ENCODE measurements around the gene TAS1R1.

TAS1R1 gene

DNA sequence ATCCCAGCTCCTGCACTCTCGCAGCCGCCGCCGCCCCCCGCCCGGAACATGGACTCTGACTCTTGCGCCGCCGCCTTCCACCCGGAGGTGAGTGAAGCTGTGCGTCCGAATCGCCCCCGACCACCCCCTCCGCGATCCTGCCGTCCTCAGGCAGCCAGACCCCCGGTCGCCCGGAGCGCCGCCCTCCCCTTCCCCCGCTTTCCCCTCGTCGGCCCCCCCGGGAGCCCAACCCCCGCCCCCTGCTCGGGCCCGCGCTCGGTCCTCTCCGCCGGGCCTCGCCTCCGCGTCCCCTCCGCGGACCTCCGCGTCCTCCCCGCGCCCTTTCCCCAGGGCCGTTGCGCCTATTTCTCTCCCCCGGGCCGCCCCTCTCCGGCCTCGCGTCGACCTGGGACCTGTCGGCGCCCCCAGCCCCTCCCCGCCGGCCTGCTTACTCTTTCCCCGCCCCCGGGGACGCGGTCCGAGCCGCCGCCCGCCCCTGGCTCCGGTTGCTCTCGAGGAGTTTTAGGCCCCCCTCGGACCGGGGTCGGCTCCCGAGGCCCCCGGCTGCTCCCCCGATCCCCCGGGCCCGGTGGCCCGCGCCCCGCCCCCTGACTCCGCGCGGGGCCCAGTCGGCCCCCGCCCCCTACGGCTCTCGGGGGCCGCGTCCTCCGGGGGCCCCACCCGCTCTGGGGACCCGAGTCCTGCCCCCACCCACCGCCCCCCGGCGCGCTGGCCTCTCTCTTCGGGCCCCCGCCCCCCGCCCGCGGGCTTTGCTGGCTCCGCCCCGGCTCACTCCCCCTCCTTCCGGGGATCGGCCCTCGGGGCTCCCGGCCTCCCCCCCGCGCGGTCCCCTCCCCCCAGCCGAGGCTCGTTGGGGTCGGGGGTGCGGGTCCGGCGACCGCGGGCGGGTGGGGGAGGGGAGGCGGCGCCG, 59.2 kb downstream of the TAS1R1 start:
- no peak for FAIRE-seq

DNA sequence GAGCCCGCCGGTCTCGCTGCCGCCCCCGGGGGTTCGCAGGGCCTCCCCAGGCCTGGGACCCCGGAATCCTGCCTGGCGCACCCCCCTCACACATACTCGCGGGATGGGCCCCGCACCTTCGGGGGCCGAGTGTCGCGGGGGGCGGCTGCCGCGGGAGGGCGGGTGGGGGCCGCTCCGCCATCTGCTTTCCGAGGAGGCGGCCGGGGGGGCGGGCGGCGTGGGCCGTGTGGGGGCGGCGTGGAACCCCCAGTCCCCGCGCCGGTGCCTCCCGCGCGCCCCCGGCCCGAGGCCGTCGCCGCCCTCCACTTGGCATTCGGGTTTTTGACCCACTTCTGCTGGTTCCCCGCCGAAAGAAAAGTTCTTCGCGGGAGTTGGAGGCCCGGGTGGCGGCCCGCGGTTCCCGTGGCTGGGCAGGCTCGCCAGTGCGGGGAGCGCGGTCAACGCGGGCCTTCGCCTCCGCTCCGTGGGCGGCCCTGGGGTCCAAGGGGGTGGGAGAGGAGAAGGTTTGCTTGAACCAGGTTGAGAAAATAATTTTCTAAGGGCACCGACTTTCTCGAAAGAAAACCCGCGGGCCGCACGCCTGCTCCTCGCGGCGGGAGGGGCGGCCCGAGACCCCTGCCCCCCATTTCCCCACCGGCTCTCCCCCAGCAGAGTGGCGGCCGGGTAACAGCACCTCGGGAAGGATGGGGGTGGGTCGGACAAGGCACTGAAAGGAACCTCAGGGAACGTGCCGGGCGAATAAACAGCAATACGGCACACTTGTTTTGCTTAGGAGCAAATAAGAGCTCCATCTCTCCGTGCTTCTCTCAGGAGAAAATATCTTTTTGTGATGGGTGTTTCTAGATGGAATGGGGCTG, 60.0 kb downstream of the TAS1R1 start:
- no peak for FAIRE-seq

DNA sequence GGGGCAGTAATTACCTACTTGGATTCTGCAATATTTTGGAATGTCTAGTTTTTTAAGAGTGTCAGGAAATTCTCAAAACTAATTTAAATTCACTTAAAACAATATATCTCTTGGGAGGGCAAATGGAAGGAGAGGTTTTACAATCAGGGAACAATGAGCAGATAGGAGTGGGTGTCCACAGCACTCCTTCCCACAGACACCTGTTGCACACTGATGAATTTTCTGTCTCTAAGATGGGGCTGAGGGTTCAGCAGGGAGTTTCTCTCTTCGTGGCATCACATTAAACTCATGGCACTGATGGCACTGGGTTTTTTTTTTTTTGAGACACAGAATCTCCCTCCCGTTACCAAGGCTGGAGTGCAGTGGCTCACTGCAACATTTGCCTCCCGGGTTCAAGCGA, 63.9 kb downstream of the TAS1R1 start:
- FAIRE-seq: no peak

DNA sequence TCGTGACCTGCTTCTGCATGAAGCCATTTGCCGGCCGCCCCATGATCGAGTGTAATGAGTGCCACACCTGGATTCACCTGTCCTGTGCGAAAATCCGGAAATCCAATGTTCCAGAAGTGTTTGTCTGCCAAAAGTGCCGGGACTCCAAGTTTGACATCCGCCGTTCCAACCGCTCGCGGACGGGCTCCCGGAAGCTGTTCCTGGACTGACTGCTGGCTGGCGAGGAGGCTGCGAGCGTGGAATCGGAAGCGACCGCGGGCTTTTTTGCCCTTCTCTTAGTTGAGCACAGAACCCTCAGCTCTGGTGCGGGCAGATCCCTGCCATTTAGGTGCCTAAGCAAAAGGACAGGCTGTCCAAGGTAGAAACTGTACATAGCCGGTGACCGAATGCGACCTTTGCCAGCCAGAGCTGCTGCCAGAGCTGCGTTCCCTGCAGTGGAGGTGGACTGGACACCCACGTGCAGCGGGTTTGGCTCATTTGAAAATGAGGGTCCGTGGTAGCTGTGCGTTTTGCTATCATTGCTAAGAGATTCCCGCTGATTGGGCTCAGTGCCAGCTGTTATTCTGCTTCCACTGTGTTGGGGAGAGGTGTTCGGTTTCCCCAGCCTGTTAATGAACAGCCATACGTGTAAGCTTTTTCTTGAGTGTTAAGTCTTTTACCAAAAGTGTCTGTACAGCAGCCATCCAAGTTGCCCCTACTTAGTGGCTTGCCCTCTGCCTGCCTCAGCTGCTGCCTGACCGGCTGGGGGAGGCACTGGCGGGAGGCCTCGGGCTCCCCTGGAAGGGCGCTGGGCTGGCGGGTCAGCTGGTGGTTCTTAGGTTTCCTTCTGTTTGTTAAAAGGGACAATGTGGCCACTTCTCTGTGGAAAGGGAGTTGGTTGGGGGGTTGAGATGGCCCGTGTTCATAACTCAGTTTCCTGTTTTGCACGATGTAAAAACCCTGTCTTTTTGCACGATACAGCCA, 66.6 kb downstream of the TAS1R1 start:
- FAIRE-seq: no peak

DNA sequence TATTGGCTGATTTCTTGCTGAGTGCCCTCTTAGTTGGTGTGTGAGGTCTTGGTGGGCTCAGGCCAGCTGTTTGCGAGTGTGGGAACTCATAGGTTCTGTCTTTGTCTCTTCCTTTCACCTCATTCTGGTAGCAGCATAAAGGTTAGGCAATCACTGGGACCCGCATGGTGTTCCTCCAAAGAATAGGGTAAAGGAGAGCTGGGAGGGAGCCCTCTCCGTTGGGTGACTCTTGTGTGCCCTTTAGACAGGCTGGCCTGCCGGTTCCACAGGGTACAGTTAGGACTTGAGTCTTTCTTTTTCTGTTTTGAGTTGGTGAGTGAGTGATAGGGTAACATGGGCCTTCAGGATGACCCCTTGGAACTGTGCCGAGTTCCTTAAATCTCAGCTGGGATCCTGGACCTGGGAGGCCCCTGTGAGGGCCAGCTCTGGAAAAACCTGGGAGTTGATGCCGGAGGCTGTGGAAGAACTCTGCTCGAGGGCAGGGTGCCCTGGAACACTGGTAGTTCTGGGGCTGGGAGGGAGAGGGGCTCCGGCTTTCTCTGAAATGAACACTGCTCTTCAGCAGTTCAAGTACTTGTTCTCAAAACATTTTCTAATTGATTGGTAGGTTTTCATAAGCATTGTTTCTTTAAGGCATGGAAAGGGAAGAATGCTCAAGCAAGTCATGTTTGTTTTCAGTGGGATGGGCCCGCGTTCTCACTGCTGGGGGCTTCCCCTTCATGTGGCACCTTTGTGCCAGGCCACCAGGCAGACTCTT, 67.5 kb downstream of the TAS1R1 start:
- no peak for FAIRE-seq

DNA sequence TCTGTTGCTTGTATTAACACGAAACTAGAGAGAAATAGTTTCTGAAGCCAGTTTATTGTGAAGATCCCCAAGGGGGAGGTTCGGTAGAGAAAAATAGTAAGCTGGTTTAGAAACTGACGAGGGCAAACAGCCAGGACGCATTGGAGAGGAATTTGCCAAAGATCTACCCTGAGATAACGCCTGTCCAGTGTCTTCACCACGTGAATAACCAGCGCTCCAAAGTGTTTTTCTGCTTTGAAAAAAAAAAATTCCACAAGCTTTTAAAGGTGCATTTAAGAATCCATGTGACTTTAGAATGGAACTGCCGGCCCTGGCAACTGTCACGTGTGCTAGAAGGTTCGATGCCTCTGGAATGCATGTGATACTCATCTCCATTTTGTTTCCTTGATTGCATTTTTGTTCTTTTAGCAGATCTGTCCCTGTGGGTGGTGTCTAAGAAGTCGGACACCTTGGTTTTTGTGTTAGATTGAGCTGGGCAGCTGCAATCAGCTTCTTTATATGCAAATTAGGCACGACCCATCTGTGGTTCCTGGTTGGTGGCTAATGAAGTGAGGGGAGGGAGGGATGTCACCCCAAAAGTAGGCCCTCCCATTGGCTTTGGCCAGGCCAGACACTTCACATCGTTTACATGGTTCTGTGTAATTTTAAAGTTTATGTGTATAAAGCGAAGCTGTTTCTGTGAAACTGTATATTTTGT, 68.3 kb downstream of the TAS1R1 start:
- FAIRE-seq: no peak

DNA sequence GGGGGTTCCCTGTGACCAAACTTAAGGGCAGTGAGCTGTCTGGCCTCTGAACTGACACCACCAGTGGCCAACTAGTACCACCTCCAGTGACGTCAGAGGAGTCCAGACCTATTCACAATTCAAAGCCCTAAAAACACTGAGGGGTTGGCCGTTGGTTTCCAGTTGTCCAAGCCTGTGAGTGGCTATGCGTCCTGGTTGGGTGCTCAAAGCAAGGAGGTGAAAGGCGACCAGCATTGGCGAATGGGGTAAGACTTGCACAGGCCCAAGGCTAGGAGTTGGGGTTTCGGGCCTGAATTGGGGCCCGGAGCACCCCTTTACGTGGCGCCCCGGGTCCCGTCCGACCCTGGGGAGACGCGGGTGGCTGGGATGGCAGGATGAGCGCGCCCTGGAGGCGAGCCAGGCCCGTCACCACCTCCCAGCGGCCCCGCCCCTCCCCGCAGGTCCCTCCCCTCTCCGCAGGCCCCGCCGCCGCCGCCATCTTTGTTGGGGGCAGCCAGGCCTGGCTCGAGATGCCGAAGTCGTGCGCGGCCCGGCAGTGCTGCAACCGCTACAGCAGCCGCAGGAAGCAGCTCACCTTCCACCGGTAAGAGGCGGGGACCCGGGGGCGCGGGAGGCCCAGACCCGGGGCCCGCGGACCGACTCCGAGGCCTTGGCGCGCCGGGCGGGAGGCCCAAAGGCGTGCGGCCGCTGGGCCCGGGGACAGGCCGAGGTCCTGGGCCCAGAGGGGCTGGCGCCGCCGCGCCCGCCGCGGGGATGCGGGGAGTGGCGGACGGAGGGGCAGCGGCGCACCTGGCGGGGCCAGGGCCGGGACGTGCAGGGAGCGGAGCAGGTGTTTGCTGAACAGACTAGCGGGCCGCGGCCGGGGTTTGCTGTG, 69.8 kb downstream of the TAS1R1 start, which contains the start of gene THAP3:
TSS of gene THAP3 (plus strand) at position 159 of the 874 bp plus-strand sequence. CDS start at position 510, 351 bp downstream.
- FAIRE-seq: no peak

DNA sequence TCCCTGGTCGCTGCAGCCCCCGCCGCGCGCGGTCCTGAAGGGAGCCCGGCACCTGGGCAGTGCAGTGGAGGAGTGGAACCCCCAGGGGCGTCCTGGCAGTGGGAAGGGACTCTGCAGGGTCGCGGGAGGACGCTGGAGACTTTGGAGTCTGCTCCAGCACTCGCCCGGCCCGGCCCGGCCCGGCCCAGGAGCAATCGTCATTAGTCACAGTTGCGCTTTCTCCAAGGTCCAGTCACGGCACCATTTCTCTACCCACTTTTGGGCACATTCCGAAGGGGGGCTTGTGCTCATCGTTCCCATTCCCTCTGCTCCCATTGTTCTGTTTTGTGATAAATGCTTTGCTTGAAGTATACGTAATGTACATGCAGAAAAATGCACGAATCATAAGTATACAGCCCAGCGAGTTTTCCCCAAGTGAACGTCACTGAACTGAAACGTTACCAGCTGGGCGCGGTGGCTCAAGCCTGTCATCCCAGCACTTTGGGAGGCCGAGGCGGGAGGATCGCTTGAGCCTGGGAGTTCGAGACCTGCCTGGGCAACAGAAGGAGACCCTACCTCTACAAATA, 70.6 kb downstream of the TAS1R1 start:
- no peak for FAIRE-seq

DNA sequence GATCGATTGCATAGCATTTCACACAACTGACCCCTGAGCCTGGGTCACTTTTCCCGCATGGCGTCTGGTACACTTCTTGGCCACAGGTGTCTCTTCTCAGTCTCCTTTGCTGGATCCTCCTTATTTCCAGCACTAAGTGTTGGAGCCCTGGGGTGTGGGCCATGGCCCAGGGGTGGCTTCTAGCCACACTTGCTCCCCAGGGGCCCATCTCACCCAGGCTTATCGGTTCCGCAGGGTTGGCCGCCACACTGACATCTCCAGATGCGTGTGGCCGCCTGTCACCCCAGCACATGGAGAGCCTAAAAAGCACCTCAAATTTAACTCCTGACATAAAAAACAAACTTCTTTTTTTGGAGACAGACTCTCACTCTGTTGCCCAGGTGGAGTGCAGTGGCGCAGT, 71.9 kb downstream of the TAS1R1 start:
- no peak for FAIRE-seq

DNA sequence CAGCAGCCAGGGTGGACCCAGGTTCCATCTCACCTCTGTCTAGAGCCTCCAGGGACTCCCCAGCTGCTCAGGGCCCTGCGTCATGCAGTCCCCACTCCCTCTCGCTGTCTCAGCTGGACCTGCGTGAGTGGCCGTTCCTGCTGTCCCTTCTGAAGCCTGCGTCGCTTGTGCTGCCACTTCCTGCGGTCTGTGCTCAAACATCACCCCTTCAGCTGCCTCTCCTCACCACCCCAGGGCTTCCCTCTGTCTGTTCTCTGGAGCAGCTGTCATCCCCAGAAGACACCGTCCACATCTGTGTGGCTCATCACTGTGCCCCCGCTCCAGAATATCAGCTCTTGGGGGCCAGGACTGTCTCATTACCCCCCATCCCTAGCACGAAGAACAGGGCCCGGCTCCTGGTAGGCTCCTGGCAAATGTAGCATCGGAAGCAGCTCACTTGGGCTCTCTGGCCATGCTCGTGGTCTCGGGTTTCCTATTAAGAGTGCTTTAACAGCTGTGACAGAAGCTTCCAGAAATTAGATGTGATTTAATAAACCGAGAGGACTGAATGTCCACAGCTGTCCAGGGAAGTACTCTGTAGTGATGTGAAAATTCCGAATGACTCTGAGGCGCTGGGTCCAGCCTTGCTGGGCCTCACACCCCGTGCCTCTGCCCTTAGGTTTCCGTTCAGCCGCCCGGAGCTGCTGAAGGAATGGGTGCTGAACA, 72.9 kb downstream of the TAS1R1 start:
- no peak for FAIRE-seq

DNA sequence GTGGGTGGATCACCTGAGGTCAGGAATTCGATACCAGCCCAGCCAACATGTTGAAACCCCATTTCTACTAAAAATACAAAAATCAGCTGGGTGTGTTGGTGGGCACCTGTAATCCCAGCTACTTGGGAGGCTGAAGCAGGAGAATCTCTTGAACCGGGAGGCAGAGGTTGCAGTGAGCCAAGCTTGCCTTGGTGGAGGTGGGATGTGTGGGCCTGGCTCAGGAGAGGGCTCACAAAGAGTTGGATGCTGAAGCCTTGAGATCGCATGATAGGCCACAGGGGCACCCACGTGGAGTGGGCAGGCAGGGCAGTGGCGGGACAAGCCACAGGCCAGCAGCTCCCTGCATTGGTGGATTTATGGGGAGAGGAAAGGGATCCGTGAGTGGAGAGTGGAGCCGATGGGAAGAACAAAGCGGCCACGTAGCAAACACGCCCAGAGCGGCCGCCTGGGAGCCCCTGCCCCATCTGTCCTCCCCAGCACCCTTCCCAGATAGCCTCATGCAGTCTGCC, 73.9 kb downstream of the TAS1R1 start:
- no peak for FAIRE-seq

All from colon (tissue), 2 donors.